K562 (cell line): ENCODE measurements around the gene ZNF544. TPM values are rescaled to one million over a fixed set of nuclear protein-coding genes. Genes with fewer than 3 reads are reported as not detected.

Experiments used
- CHCHD3 ChIP-seq: fragments of 250-450 bp; sonication (Bioruptor Pico); IDR thresholded peaks from 2 replicates; pipeline ENCODE4 v2.1.2; 2022; ENCODE audit warnings: mild to moderate bottlenecking
- E4F1 ChIP-seq: fragments of 250-450 bp; sonication (Bioruptor Pico); IDR thresholded peaks from 2 replicates; pipeline ENCODE4 v1.5.0; 2021; ENCODE audit warnings: mild to moderate bottlenecking, borderline replicate concordance
- MCM2 ChIP-seq: fragments of 450-650 bp; IDR thresholded peaks from 2 replicates; pipeline ENCODE4 v1.6.1; 2017; ENCODE audit warnings: low read depth, mild to moderate bottlenecking
- MTA2 ChIP-seq: fragments of 450-650 bp; IDR thresholded peaks from 2 replicates; pipeline ENCODE4 v1.6.1; 2016; ENCODE audit warnings: low read depth
- NKRF ChIP-seq: fragments of 450-650 bp; IDR thresholded peaks from 2 replicates; pipeline ENCODE4 v1.6.1; 2016; ENCODE audit warnings: borderline replicate concordance
- PATZ1 ChIP-seq: fragments of 250-450 bp; sonication (Bioruptor Pico); IDR thresholded peaks from 2 replicates; pipeline ENCODE4 v1.5.0; 2020; ENCODE audit warnings: mild to moderate bottlenecking, borderline replicate concordance
- PTTG1 ChIP-seq: fragments of 450-650 bp; IDR thresholded peaks from 2 replicates; pipeline ENCODE4 v1.6.1; 2016; ENCODE audit warnings: low read depth, mild to moderate bottlenecking, missing genetic modification characterization, missing compliant biosample characterization
- PYGO2 ChIP-seq: fragments of 450-650 bp; IDR thresholded peaks from 2 replicates; pipeline ENCODE4 v1.6.1; 2016; ENCODE audit warnings: mild to moderate bottlenecking, missing genetic modification characterization, moderate library complexity, missing compliant biosample characterization
- RBM22 ChIP-seq: fragments of 200-400 bp; formaldehyde crosslinking; IDR thresholded peaks from 2 replicates; pipeline ENCODE4 v1.6.1; 2018; ENCODE audit warnings: low read length, low read depth; ENCODE audit not compliant: poor library complexity, severe bottlenecking
- SP1 ChIP-seq: sonication (generic); formaldehyde crosslinking; IDR thresholded peaks from 2 replicates; pipeline ENCODE4 v1.8.1; 2022; ENCODE audit warnings: mild to moderate bottlenecking, missing genetic modification reagents
- ZFP36 ChIP-seq: fragments of 150-350 bp; IDR thresholded peaks from 2 replicates; pipeline ENCODE4 v1.6.1; 2018; ENCODE audit warnings: low read length, low read depth; ENCODE audit not compliant: partially characterized antibody
- ZNF174 ChIP-seq: fragments of 250-450 bp; sonication (Bioruptor Pico); IDR thresholded peaks from 2 replicates; pipeline ENCODE4 v1.4.0; 2020; ENCODE audit warnings: mild to moderate bottlenecking
- ZNF668 ChIP-seq: fragments of 250-450 bp; sonication (Bioruptor Pico); IDR thresholded peaks from 2 replicates; pipeline ENCODE4 v1.8.0; 2022; ENCODE audit warnings: mild to moderate bottlenecking, inconsistent platforms
- polyA plus RNA-seq, 8 experiments: library from polyadenylated mRNA; depleted of rRNA in 4 of 8; stranded (reverse) in 5 of 8; unstranded in 3 of 8; fragments of >200 nt; fragmentation: Nextera tagmentation in 2 of 8; fragmentation: Illumina TruSeq in 1 of 8; extraction: Ambion mirVana in 2 of 8; extraction: Trizol in 1 of 8; gene quantifications; 2 replicates each; pipeline versions ENCODE4 v1.2.1 to v1.2.3, GENCODE V29; 2011 to 2014; ENCODE audit warnings: inconsistent platforms in 1 of 8, missing spikeins in 1 of 8
- total RNA-seq, 7 experiments: library from RNA; depleted of rRNA in 6 of 7; stranded (reverse); fragments of >200 nt in 6 of 7; fragmentation: Illumina TruSeq in 2 of 7; extraction: Trizol in 2 of 7; gene quantifications; 2 replicates each; pipeline versions ENCODE4 v1.2.1 to v1.2.3, GENCODE V29; 2011 to 2021; ENCODE audit warnings: low replicate concordance in 1 of 7
- TF ChIP-seq, protein P1 (sequence below): fragments of 150-350 bp; IDR thresholded peaks from 2 replicates; pipeline ENCODE4 v1.6.1; 2014; ENCODE audit warnings: low read depth, mild to moderate bottlenecking, low read length, borderline replicate concordance
- TF ChIP-seq, protein P2 (sequence below): fragments of 450-650 bp; formaldehyde crosslinking; IDR thresholded peaks from 2 replicates; pipeline ENCODE4 v1.4.0; 2022; ENCODE audit warnings: missing genetic modification characterization
- TF ChIP-seq, protein P3 (sequence below): fragments of 250-450 bp; sonication (Bioruptor Pico); IDR thresholded peaks from 2 replicates; pipeline ENCODE4 v1.8.0; 2022; ENCODE audit warnings: moderate library complexity, mild to moderate bottlenecking, inconsistent platforms

ZNF544 gene
- total and polyA plus RNA-seq, 9 of the 15 experiments (the other 6 are each of a cell fraction or from before 2014, with no cell fraction given): 23.6 to 59.0 (median 41.4) TPM

DNA sequence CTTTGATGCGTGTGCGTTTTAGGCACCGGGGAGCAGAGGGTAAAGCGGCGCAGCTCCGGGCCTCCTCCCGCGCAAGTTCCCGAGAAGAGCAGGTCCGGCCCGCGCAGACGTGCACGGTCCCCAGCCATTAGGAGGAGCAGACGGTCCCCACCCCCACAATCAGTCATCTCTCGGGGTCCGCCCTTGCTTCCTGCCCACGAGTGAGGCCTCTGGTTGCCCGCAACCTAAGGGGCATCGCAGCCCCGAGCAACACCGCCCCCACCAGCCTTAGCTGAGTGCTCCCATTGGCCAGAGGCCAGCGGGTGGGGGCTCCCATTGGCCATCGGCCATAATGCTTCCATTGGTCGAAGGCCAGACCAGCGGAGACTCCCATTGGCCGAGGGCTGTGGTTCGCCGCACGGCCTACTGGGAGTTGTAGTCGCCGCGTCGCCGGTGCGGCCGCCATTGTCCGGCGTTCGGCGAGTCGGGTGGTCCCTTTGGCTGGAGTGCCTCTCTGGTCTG, 49.9 kb downstream of the ZNF544 start, which contains the start of gene ZNF8 (continued):
- TF ChIP-seq E4F1 (CRISPR knock-in tag) (no peak), NKRF (no peak), CHCHD3 (no peak), ZNF668 (CRISPR knock-in tag) (no peak), SP1 (CRISPR knock-in tag) (0 out of 2 replicates have a peak, but pooled peaks have one; percentile 18), MTA2 (no peak), RBM22 (no peak), ZFP36 (no peak), ZNF174 (no peak), PYGO2 (tag) (no peak; the same call in 1 of the 2 replicates), PATZ1 (CRISPR knock-in tag) (no peak), PTTG1 (no peak), MCM2 (no peak)
- TF ChIP-seq, protein P1, sequence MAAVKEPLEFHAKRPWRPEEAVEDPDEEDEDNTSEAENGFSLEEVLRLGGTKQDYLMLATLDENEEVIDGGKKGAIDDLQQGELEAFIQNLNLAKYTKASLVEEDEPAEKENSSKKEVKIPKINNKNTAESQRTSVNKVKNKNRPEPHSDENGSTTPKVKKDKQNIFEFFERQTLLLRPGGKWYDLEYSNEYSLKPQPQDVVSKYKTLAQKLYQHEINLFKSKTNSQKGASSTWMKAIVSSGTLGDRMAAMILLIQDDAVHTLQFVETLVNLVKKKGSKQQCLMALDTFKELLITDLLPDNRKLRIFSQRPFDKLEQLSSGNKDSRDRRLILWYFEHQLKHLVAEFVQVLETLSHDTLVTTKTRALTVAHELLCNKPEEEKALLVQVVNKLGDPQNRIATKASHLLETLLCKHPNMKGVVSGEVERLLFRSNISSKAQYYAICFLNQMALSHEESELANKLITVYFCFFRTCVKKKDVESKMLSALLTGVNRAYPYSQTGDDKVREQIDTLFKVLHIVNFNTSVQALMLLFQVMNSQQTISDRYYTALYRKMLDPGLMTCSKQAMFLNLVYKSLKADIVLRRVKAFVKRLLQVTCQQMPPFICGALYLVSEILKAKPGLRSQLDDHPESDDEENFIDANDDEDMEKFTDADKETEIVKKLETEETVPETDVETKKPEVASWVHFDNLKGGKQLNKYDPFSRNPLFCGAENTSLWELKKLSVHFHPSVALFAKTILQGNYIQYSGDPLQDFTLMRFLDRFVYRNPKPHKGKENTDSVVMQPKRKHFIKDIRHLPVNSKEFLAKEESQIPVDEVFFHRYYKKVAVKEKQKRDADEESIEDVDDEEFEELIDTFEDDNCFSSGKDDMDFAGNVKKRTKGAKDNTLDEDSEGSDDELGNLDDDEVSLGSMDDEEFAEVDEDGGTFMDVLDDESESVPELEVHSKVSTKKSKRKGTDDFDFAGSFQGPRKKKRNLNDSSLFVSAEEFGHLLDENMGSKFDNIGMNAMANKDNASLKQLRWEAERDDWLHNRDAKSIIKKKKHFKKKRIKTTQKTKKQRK: no peak
- TF ChIP-seq, protein P2, sequence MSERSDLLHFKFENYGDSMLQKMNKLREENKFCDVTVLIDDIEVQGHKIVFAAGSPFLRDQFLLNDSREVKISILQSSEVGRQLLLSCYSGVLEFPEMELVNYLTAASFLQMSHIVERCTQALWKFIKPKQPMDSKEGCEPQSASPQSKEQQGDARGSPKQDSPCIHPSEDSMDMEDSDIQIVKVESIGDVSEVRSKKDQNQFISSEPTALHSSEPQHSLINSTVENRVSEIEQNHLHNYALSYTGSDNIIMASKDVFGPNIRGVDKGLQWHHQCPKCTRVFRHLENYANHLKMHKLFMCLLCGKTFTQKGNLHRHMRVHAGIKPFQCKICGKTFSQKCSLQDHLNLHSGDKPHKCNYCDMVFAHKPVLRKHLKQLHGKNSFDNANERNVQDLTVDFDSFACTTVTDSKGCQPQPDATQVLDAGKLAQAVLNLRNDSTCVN (CRISPR knock-in tag): no peak
- TF ChIP-seq, protein P3, sequence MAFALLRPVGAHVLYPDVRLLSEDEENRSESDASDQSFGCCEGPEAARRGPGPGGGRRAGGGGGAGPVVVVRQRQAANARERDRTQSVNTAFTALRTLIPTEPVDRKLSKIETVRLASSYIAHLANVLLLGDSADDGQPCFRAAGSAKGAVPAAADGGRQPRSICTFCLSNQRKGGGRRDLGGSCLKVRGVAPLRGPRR: no peak
